ENCODE results near the gene CCAR1. TPM values are rescaled to one million over a fixed set of nuclear protein-coding genes. Genes with fewer than 3 reads are reported as not detected.

CCAR1 gene
- total RNA-seq, 1 donor from 2014 or later: 67.0 TPM

DNA sequence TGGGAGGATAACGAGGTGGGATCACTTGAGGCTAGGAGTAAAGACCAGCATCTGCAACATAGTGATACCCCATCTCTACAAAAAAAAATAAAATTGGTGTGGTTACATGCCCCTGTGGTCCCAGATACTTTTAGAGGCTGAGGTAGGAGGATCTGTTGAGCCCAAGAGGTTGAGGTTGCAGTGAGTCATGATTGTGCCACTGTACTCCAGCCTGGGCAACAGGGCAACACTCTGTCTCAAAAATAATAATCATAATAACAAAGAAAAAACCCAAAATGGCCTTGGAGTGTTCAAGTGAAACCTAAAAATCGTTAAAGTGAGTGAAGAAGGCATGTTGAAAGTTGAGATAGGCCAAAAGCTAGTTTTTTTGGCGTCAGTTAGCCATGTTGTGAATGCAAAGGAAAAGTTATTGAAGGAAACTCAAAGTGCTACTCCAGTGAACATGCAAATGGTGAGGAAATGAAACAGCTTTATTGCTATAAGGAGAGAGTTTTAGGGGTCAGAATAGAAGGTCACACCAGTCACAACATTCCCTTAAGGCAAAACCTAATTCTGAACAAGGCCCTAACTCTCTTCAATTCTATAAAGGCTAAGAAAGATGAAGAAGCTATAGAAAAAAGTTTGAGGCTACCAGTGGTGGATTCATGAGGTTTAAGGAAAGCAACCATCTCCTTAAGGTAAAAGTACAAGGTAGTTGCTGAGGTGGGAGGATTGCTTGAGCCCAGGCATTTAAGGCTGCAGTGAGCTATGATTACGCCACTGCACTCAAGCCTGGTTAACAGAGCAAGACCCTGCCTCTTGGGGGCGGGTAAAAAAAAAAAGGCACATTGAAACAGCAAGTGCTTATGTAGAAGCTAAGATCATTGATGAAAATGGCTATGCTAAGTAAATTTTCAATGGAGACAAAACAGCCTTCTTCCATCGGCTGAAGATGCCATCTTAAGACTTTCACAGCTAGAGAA lies 60.9 kb downstream of the CCAR1 start:
- no peak for TF ChIP-seq POLR2A (IDR thresholded peaks at IDR 0.05)
- TF ChIP-seq, protein P1, sequence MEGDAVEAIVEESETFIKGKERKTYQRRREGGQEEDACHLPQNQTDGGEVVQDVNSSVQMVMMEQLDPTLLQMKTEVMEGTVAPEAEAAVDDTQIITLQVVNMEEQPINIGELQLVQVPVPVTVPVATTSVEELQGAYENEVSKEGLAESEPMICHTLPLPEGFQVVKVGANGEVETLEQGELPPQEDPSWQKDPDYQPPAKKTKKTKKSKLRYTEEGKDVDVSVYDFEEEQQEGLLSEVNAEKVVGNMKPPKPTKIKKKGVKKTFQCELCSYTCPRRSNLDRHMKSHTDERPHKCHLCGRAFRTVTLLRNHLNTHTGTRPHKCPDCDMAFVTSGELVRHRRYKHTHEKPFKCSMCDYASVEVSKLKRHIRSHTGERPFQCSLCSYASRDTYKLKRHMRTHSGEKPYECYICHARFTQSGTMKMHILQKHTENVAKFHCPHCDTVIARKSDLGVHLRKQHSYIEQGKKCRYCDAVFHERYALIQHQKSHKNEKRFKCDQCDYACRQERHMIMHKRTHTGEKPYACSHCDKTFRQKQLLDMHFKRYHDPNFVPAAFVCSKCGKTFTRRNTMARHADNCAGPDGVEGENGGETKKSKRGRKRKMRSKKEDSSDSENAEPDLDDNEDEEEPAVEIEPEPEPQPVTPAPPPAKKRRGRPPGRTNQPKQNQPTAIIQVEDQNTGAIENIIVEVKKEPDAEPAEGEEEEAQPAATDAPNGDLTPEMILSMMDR (IDR thresholded peaks at IDR 0.05): no peak
- no peak for TF ChIP-seq POLR2AphosphoS5 (IDR thresholded peaks at IDR 0.05; ENCODE audit: insufficient read depth in 1 of 2, low read depth in 1 of 2)
- intact Hi-C loops (cut with DNase I): no loop called here
- no peaks in the 10 kb centered on the region for H3K4me1 ChIP-seq
- H3K4me3 ChIP-seq: no peak overlapping the region
- peaks cover 0 to 64% of the 10 kb centered on the region in 2 donors for H3K36me3 ChIP-seq
- no peak overlapping the region for H3K27ac ChIP-seq
- no peak for DNase-seq (ENCODE audit: extremely low spot score in 2 of 2)
- no peaks in the 10 kb centered on the region for H3K9me3 ChIP-seq
- H3K27me3 ChIP-seq: no peaks in the 10 kb centered on the region

DNA sequence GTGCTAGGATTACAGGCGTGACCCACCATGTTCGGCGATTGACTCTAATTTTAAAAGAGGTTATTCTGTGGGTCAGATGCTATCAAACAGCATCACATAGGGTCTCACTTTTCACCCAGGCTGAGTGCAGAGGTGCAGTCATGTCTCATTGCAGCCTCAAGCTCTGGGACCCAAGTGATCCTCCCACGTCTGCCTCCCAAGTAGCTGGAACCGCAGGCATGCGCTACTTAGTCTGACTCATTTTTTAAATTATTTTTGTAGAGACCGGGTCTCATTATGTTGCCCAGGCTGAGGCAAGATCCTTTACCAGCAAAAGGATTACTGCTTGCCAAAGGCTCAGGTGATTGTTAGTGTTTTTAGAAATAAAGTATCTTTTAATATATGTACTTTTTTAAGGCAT lies 63.4 kb downstream of the CCAR1 start:
- TF ChIP-seq POLR2AphosphoS5 (IDR thresholded peaks at IDR 0.05; ENCODE audit: insufficient read depth in 1 of 2, low read depth in 1 of 2) (no peak), POLR2A (IDR thresholded peaks at IDR 0.05) (no peak)
- TF ChIP-seq, protein P1 (IDR thresholded peaks at IDR 0.05): no peak
- intact Hi-C loops (cut with DNase I): no loop called here

DNA sequence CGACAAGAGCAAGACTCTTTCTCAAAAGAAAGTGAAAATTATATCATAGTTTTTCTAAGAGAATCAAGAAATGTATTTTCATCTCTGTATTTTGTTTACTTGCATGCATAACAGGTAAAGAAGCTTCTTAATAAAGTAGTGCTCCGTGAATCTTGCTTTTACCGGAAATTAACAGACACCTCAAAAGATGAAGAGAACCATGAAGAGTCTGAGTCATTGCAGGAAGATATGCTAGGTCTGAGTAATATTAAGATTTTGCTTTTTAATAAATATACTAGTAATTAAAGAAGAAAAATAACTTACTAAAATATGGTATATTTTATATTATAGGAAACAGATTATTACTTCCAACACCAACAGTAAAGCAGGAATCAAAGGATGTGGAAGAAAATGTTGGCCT lies 66.8 kb downstream of the CCAR1 start:
- no peak for TF ChIP-seq POLR2A (IDR thresholded peaks at IDR 0.05)
- TF ChIP-seq POLR2AphosphoS5 (IDR thresholded peaks at IDR 0.05; ENCODE audit: insufficient read depth in 1 of 2, low read depth in 1 of 2): no peak
- TF ChIP-seq, protein P1 (IDR thresholded peaks at IDR 0.05): no peak
- Histone ChIP-seq H3K4me1 (no peaks in the 10 kb centered on the region), H3K27me3 (no peaks in the 10 kb centered on the region), H3K36me3 (peaks cover 9 to 66% of the 10 kb centered on the region in 2 donors), H3K9me3 (no peaks in the 10 kb centered on the region), H3K4me3 (no peak overlapping the region), H3K27ac (no peak overlapping the region)
- no peak for DNase-seq (ENCODE audit: extremely low spot score in 2 of 2)
- intact Hi-C loops (cut with DNase I): no loop called here

More for the DNA sequence above, 63.4 kb downstream of the CCAR1 start:
- Histone ChIP-seq H3K9me3 (no peaks in the 10 kb centered on the region), H3K4me1 (no peaks in the 10 kb centered on the region), H3K36me3 (peaks cover 9 to 65% of the 10 kb centered on the region in 2 donors), H3K4me3 (no peak overlapping the region), H3K27ac (no peak overlapping the region), H3K27me3 (no peaks in the 10 kb centered on the region)
- no peak for DNase-seq (ENCODE audit: extremely low spot score in 2 of 2)

DNA sequence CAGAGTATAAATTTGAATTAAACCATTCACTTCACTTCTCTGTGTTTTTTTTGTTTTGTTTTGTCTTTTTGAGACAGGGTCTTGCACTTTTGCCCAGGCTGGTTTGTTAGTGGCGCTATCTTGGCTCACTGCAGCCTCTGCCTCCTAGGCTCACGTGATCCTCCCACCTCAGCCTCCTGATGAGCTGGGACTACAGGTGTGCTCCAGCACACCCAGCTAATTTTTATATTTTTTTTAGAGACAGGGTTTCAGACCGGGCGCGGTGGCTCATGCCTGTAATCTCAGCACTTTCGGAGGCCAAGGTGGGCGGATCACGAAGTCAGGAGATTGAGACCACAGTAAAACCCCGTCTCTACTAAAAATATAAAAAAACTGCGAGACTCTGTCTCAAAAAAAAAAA lies 69.4 kb downstream of the CCAR1 start:
- H3K36me3 ChIP-seq: peaks cover 9 to 63% of the 10 kb centered on the region in 2 donors
- no peak for DNase-seq (ENCODE audit: extremely low spot score in 2 of 2)
- intact Hi-C loops (cut with DNase I): no loop called here

More for the DNA sequence above, 69.4 kb downstream of the CCAR1 start:
- no peak for TF ChIP-seq POLR2A (IDR thresholded peaks at IDR 0.05)
- TF ChIP-seq, protein P1 (IDR thresholded peaks at IDR 0.05): no peak
- TF ChIP-seq POLR2AphosphoS5 (IDR thresholded peaks at IDR 0.05; ENCODE audit: insufficient read depth in 1 of 2, low read depth in 1 of 2): no peak
- Histone ChIP-seq H3K27ac (no peak overlapping the region), H3K27me3 (no peaks in the 10 kb centered on the region), H3K4me1 (no peaks in the 10 kb centered on the region), H3K9me3 (no peaks in the 10 kb centered on the region), H3K4me3 (no peak overlapping the region)

All from vagina (tissue), 2 donors.